ENCODE measurements around the gene EMC8.

The EMC8 gene

DNA sequence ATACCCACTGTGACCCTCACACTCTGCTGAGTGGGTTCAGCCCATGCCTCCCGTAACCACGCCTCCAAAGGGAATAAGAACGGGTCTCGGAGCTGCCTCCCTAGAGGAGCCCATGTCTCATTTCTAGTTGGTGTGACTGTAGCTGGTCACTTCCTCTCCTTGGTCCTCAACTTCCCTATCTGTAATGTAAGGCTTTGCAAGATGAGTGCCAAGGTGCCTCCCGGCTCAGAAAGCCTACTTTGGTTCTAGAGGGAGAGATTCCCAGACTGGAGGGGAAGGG is 69.2 kb downstream of the EMC8 start:
- no peak for DNase-seq (ENCODE audit: low read depth)

DNA sequence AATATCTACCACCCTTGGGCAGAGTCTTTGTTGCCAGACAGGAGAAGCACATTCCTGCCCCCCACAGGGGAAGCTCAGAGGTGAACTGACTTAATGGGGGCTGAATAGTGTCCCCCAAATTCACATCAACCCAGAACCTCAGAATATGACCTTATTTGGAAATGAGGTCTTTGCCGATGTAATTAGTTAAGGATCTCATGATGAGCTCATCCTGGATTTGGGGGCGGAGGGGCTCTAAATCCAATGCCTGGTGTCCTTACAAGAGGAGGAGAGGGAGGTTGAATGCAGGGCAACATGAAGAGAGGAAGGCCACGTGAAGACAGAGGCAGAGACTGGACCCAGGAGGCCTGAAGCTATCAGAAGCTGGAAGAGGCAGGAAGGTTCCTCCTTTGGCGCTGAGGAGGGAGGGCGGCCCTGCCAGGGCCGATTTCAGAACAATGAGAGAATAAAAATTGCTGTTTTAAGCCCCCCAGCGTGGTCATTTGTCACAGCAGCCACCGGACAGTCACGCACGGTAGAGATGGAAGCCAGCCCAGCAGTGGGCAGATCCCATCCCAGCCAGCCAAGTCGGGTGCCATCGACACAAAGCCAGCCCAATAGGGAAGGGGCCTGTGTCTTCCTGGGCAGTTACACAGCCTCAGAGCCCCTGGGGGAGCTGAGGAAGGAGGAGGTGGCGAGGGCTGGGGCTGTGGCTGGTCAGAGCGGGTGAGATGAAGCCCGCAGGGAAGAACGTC is 69.7 kb downstream of the EMC8 start:
- no peak for DNase-seq (ENCODE audit: low read depth)

DNA sequence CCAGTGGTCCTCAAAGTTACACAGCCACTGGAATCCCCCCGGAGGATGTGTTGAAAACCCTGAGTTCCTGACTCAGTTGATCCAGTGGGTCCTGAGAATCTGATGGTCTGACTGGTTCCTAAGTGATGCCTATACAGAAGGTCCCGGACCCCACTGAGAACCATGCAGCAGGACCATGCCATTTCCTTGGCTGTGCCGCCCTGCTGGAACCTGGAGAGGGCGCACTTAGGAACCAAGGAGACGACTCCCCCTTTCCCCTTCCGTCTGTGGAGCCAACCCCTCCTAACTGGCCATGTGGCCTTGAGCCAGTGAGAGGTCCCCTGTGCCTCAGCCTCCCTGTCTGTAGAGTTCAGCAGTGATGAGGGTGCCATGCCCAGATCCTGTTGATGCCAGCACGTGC is 70.5 kb downstream of the EMC8 start:
- DNase-seq (ENCODE audit: low read depth), result no peak

Measured in non-pigmented ciliary epithelial cell (primary cell).